ENCODE measurements around the gene GLCCI1. TPM values are rescaled to one million over a fixed set of nuclear protein-coding genes. Genes with fewer than 3 reads are reported as not detected.

Gene GLCCI1
- 1.6 and 4.1 TPM in 2 replicates for total RNA-seq (2014; rRNA removed; shearing (Covaris generic))
- polyA plus RNA-seq (2015; cell fraction: cytosol; rRNA removed): 2.7 and 3.5 TPM in 2 replicates
- polyA plus RNA-seq (2015; cell fraction: nucleus; rRNA removed): 7.9 and 9.9 TPM in 2 replicates

DNA sequence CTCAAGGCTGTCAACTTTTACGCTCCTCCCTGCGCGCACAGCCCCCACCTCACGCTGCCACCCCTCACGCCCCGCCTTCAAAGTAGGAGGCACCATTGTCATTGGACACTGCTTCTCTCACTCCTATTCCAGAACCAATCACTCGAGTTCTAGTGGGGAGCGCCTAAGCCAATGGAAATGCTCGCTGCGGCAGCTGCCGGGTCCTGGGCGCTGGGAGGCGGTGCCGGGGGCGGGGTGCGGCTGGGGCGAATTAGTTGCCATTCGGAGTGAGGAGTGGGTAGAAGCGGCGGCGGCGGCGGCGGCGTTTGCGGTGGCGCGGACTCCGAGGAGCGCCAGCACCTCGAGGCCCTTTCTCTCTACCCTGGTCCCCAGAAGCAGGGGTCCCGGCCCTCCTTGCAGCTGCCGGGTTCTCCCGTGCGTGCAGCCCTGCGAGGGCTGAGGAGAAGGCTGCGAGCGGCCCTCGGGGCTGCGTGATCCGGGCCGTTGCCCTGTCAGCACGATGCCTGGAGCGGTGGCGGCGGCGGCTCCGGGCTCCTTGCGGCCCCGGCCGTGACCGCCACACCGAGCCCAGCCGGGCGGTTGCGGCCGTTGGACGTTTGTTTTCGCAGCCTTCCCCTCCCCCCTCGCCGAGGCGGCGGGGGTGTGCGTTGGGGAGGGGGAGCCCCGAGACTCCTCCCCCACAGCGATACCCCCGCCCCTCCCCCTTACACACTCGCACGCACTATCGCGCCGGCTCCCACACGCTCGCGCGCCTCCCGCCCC is at the start of gene GLCCI1:
Gene GLCCI1, plus strand, starts transcription at position 253 of the 762 bp plus-strand sequence. CDS start 555 bp downstream, outside the sequence.
- DNase-seq (ENCODE audit: low read depth): peak; percentile 93

DNA sequence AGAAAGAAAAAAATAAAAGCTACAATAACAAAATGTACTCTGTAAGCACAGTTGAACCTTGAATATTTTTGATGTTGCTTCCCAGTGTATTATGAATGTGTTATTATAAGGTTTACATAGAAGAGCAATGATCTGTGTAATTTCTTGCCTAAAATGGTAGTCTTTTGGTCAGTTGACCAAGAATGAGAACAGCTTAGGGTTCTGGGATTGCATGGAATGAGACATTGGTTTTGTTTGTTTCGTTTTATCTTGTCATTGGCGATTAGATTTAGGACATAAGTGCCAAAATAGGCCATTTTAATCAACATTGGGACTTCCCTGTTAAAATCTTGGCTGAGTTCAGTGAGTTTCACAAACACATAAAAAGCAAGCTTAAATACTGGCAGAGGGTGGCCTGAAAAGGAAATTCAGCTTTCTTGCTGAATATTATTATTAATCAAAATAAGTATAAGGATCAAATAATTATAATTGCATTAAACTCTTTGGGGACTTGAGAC is 49.1 kb upstream of the GLCCI1 start:
- DNase-seq (ENCODE audit: low read depth): no peak

DNA sequence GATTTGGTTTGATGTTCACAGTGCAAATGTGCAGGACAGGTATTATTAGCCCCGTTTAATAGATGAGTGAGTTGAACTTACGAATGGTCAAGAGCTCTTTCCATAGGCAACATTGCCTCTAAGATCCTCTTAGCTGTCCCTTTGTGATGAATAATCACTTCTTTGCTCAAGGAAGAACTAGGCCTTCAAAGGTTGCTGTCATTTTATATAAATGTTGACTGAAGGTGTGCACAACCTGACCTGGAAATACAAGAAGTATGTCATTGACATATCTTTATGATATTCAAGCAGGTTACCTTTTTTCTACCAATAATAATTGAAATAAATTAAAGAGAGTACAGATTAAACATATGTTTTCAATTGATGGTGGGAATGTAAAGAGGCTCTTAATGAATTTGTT is 48.5 kb upstream of the GLCCI1 start:
- DNase-seq (ENCODE audit: low read depth): no peak

DNA sequence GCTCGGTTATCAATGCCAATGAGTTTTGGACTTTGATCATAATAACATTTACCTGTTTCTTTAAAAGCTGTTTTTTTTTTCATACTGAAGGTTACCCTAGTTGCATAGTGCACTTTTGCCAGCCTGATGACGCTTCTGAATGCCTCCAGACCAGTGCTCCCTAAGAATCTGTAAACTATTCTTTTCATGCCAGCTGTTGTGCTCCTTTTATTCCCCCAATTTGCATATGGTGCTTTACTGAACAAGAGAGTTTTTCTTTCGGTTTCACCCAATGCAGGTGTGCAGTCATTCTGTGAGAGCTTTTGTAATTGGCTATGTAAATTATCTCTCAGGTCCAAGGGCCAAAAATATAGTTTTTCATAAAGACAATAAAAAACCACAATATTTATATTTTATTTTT is 48.1 kb upstream of the GLCCI1 start:
- no peak for DNase-seq (ENCODE audit: low read depth)

DNA sequence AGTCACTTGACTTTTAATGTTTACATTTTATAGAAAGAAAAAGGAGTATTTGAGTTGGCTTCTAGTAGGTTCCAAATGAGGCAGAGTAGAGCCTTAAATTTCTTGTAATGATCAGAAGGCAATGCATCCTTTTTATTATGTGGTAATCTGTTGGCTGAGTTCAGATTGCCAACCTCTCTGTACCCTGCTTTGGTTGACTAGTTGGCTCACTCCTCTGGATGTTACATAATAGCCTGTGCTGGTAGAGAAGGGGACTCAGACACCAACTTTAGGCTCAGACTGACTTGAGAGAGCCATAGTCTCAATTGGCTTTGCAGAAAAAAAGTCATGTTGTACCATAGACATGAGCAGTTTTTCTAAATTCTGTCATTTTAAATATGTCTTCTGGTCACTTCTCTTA is 46.8 kb upstream of the GLCCI1 start:
- no peak for DNase-seq (ENCODE audit: low read depth)

DNA sequence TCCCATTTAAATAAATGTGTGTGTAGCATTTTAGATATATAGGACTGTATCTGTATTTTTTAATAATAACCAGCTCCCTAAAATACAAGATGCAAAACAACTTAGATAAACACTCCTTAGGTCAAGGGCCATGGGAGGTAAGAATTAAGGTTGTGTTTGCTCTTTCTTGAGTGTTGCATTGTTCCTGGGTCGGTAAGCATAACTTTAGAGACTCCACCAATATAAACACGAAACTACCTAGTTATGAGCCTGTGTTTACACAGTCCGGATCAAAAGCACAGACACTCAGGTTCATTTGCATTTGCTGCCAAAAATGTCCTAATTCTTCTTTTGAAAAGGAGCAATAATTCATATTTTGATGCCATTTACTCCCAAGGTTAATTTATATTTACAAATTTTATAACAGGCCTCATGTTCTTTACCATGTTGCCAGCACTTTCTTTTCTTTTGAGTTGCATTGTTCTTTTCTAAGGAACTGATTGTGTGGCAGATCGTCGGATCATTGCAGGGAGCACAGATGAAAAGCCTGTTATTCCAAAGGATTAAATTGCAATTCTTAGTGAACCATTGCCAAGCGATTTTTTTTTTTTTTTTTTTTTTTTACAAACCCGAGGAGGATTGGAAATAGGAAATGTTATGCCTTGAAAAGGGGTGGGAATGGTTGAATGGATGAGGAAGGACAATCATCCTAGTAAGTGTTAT is 45.8 kb upstream of the GLCCI1 start:
- DNase-seq (ENCODE audit: low read depth): no peak

DNA sequence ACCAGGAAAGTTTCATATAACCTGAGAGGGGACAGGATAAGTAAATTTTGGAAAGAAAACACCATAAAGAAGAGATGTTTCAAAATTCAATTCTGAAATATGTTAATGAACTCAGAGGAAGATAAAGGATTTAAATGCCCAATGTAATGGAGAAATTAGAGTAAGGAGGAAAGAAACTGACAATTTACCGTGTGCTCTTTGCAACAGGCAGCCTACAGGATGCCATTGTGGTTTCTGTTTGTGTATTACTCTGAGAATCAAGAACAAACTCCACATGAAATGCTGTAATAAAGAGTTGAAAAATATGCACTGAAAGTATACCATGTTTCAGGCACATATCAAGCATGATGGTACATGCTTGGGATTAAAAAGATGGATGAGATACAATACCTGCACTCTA is 44.8 kb upstream of the GLCCI1 start:
- DNase-seq (ENCODE audit: low read depth): no peak

DNA sequence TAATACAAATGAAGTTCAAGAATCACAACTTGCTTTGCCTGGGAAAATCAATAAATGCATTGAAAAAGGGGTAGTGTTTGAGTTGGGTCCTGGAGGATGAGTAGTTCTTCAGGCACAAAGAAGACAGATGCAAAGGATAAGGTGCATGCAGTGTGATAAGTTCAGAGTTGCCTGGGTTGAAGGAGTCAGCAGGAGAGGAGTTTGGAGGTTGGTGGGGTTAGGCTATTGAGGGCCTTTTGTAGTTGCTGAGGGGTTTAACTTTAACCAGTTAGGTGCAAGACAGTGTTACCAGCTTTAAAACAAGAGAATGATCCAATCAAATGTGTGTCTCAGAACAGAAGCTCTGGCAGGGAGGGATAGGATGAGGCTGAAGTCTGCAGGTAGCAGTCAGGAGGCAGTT is 44.3 kb upstream of the GLCCI1 start:
- no peak for DNase-seq (ENCODE audit: low read depth)

DNA sequence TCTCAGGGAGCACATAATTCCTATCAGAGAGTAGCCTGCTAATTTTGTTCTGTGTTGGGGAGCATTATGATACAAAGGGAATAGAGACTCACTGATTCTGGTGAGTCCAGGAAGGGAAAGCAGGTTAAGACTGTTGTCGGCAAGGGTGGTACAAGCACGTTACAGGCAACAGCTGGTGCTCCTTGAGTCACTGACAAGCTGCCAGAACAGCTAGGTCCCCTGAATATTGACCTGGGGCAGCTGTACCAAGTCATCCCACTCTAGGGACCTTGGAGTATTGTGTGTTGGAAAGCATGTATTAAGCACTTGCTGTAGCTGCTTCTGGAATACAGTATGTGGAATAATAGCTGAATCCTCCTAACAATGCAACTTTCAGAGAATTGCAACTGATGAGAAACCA is 37.0 kb upstream of the GLCCI1 start:
- no peak for DNase-seq (ENCODE audit: low read depth)

DNA sequence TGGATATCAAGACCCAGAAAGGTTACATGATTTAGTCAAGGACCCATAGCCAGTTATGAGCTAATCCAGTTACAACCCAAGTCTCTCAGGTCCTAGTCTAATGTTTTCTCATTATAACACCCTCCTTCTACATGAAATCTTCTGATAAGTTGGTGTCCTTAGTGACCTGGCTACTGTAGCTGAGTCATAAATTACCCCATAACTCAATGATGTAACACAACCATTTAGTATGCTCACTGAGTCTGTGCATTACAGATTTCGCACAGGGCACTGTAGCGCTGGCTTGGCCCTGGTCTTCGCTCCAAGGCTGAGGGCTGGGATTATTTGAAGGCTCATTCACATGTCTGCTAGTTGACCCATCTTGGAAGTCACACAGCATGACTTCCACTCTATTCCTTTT is 36.0 kb upstream of the GLCCI1 start:
- DNase-seq (ENCODE audit: low read depth): peak; percentile 5

DNA sequence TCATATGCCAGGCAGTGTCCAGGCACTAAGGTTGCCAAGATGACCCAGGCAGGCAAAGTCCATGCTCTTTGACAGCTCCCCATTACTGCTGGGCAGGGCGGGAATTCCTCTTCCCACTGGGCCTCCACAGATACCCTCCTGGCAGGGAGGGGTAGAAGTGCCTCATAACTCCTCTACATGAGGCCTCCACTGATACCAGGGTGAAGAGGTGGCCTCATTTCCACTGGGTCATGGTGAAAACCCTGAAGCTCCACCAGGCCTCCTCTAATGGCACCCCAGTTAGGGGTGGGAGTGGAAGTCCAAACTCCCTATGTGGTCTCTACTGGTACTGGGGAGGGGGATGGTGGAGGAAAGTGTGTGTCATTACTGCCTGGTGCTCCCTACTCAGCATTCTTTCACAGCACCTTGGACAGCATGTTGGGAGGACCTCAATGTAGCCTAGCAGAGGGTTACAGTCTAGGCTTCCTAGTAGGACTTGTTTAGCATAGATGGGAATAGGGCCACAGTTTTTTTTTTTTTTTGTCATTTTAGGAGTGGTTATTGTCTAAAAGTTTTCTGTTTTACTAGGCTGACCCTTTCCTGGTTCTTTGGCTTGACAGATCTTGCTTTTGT is 34.6 kb upstream of the GLCCI1 start:
- no peak for DNase-seq (ENCODE audit: low read depth)

DNA sequence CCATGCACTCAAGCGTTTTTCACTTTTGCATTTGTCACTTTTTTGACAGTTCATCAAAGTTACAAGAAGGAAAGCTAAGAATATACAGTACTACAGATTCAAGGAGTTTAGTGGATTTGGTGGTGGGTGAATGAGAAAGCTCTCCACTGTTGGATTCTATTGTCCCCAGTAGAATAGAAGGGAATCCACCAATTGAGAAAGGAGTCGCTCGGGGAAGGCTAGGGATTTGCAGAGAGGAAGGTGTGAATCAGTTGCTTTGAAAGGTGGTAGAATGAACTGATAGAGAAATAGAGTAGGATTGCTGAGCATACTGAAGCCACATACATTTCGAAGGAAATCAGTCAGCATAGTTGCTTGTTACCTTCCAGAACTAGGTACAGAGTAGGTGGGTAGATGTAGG is 33.7 kb upstream of the GLCCI1 start:
- DNase-seq (ENCODE audit: low read depth): no peak

DNA sequence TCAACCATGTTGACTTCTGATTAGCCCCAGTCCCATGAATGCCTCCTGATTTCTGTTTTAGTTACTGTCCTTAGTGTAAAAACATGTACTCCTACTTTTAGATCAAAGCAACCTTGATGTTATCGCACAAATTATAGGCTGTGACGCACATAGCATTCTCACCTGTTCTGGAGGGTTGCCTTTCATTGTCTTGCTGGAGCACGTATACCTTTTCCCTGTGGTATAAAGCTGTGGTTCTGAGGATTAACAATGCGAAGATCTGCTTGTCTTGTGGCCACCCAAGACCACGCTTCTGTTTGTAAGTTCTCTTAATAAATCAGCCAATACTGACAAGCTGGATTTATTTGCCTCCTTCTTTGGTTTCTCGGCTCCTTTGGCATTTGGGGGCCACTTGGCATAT is 30.1 kb upstream of the GLCCI1 start:
- DNase-seq (ENCODE audit: low read depth): no peak

DNA sequence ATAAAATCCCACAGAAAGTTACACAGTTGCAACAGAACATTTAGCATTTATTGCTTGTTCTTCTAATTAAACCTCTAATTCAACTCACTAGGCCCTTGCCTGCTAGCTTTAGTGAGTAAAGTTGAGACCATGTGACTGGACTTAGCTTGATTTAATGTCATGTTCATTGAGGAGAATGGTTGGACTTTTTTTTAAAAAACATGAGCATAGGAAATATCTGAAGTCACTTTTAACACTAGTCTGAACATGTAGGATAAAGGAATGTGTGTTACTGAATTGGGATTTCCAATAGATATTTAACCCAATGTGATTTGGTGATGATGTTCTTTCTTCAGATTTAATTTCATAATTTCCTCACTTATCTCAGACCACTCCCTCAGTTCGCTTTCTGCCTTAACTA is 24.6 kb upstream of the GLCCI1 start:
- no peak for DNase-seq (ENCODE audit: low read depth)

DNA sequence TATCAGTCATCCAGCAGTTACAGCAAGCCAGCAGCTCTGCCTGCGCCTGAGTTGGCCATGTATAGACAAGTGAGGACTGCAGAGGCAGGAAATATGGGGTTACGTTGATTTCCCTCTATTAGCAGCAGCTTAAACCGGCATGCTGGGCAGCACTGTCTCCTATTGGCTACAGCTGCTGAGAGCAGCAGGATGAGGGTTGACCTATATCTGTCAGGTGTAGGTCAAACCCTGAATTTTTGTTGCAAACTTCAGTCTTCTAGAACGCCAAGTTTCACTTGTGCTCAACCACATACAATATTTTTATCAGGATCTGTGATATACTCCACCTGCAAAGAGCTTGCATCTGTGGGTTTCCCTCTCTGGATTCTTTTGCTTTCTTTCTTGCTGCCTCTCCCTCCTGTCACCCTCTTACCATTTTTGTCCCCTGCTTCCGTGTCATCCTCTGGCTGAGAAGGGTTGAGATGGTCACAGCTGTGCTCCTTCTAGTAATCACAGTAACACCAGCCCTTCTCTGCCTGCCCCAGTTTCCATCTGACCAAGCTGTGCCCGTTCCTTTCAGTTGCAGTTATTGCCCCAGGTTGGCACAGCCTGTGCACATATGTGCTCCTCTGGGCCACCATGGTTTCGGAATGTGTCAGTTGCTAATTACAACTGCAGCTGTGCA is 23.8 kb upstream of the GLCCI1 start:
- no peak for DNase-seq (ENCODE audit: low read depth)

DNA sequence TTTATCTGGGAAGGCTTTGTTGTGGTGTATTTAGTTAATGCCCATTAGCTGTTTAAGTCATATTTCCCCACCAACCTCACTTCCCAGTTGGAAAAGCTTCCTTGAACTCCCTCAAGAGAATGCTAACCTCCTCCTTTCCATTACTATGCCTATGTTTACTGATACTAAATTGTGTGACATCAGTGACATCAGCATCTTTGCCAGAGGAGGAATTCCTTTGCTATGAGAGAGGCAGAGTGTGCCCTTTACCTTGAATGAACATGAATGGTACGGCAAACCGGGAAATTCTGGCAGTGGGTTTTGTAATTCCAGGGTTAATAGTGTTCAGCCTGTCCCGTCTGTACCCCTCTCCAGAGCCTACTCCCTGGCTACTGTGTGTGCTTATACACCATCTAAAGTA is 22.1 kb upstream of the GLCCI1 start:
- DNase-seq (ENCODE audit: low read depth): no peak

DNA sequence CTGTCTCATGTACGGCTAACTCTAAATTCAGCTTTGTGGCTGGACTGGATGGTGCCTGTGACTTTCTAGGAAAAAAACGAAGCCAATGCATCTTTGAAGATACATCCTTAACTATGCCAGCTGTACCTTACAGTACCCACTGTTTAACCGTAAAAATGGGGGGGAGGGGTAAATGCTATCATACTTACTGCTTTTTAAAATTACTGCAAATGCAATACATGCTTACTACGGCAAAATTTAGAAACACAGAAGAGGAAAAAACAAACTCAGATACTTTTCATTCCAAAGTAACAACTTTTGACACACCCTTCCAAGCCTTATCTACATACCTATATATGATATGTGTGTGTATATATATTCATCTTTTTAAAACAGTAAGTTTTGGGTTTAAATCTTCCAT is 20.4 kb upstream of the GLCCI1 start:
- DNase-seq (ENCODE audit: low read depth): no peak

DNA sequence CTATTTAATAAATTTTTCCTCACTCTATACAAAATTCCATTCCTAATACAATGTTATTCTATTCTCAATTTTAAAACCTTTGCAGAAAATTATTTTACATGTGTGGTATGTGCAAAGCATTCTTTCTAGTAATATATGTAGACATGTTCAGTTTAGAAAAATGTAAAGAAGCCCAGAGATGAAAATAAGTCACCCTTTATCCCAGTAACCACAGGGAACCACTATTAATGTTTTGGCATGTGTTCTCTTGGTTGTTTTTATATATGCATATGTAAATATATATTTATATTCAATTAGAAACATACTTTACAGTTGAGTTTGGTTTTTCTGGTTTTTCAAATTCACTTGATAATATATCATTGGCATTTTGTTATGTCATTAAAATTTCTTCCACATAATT is 14.8 kb upstream of the GLCCI1 start:
- DNase-seq (ENCODE audit: low read depth): no peak

DNA sequence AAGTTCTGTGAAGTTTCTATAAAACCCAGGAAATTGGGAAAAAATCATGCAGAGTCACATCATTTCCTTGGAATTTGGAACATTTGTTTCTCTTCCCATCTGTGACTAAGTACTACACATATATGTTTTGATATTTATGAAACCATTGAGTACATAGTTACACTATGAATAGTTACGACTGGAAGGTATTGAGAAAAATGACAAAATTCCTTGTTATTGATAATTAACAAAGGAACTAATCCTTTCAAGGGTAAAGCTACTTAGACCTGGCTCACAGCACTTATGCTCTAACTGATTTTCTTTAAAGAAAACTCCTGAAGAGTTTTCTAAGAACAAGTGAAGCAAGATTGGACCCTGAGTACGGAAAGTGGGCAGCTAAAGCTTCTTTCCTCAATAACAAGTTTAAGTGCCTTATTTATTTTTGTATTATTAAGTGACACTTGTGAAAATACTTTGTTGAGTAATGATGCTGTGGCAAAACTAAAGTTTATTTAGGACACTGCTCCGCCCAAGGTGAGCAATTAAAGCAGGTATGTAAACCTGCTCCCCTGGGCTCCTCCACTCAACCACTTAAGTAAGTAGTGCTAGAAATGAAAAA is 12.0 kb upstream of the GLCCI1 start:
- no peak for DNase-seq (ENCODE audit: low read depth)

DNA sequence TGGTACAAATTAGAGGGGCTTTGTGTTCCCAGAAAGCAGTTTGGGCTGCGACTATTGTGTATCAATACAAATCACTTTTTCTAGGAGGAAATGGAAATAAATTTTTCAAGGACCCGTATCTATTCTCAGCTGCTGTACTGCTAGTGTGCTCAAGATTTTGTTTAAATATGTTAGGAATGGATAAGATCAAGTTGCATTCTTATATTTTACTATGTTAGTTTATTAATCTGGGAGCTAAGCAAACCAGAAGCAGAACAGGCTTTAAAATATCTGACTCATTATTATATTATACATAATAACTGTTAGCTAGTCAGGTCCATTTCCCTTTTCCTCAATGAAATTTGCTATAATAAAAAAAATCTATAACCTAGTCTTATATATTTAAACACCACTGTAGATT is 11.1 kb upstream of the GLCCI1 start:
- no peak for DNase-seq (ENCODE audit: low read depth)

DNA sequence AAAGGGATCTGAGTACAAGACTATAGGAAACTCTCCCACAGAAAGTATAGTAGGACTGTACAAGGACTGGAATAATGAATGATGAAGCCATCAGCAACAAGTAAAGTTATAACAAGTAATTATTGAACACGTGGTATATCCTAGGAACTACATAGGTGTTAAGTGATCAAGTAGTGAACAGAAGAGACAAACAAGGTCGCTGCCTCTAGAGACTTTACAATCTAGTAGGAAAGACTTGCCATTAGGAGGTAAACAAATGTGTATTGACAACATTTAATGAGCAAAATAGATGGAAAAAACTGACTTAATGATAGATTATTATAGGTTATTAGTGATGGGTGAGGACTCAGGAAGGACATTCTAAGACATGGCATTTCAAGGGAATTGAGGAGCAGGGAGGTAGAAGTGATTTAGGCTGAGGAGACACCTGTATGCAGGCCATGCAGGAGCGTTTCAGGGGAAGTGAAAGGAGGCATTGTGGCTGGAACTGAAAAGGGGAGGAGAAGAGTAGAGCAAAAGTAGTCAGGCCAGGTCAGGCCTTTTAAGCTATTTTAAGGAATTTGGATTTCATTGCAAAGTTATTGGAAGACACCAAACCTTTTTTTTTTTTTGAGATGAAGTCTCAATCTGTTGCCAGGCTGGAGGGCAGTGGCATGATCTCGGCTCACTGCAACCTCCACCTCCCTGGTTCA is 8.5 kb upstream of the GLCCI1 start:
- DNase-seq (ENCODE audit: low read depth): no peak
